Activated naive CD4-positive, alpha-beta T cell (primary cell): ENCODE data around the gene E2F7.

Experiments used
- DNase-seq, 4 experiments: peaks; one replicate each; lab custom pipeline; 2025; lab: John Stamatoyannopoulos, UW

E2F7 gene

GRCh38 chr12:77064896-77065360, 441 bp downstream of the E2F7 start:
- DNase-seq = no peak

- no peak for DNase-seq
Measured at GRCh38 chr12:77062846-77063461, 2.4 kb downstream of the E2F7 start.

- DNase-seq = no peak
Measured at GRCh38 chr12:77062396-77062795, 3.0 kb downstream of the E2F7 start.

- DNase-seq = no peak
Measured at GRCh38 chr12:77060883-77061240, 4.5 kb downstream of the E2F7 start.

- no peak for DNase-seq
Measured at GRCh38 chr12:77060136-77060882, 5.1 kb downstream of the E2F7 start.

GRCh38 chr12:77058740-77059139, 6.6 kb downstream of the E2F7 start:
- no peak for DNase-seq

GRCh38 chr12:77054851-77055250, 10.5 kb downstream of the E2F7 start:
- DNase-seq = no peak

- DNase-seq = no peak
Measured at GRCh38 chr12:77053259-77053658, 12.1 kb downstream of the E2F7 start.

GRCh38 chr12:77049767-77050353, 15.5 kb downstream of the E2F7 start:
- DNase-seq = no peak

GRCh38 chr12:77047341-77048109, 17.8 kb downstream of the E2F7 start:
- DNase-seq = no peak

GRCh38 chr12:77046468-77046867, 18.9 kb downstream of the E2F7 start:
- DNase-seq = no peak

GRCh38 chr12:77045183-77045582, 20.2 kb downstream of the E2F7 start:
- no peak for DNase-seq

- DNase-seq = no peak
Measured at GRCh38 chr12:77044721-77045120, 20.6 kb downstream of the E2F7 start.

- DNase-seq = no peak
Measured at GRCh38 chr12:77042833-77043232, 22.5 kb downstream of the E2F7 start.

- DNase-seq = no peak
Measured at GRCh38 chr12:77040231-77040630, 25.1 kb downstream of the E2F7 start.

GRCh38 chr12:77035226-77035625, 30.1 kb downstream of the E2F7 start:
- no peak for DNase-seq

- no peak for DNase-seq
Measured at GRCh38 chr12:77033658-77034536, 31.5 kb downstream of the E2F7 start.

- no peak for DNase-seq
Measured at GRCh38 chr12:77032406-77032805, 33.0 kb downstream of the E2F7 start.

- DNase-seq = no peak
Measured at GRCh38 chr12:77031745-77032144, 33.6 kb downstream of the E2F7 start.

- no peak for DNase-seq
Measured at GRCh38 chr12:77025782-77026314, 39.5 kb downstream of the E2F7 start.

GRCh38 chr12:77023501-77023900, 41.9 kb downstream of the E2F7 start:
- no peak for DNase-seq
